Neuronal stem cell (in vitro differentiated cells): ENCODE results near the gene EMB. TPM values are rescaled to one million over a fixed set of nuclear protein-coding genes. Genes with fewer than 3 reads are reported as not detected.
A peak's percentile ranks its signal among the peaks of the same experiment; 100 is the strongest.
"Not testable (repeated sequence)": the region's sequence is repeated elsewhere in the genome, so short reads cannot be mapped to it uniquely, and the experiment has no call there.

Source experiments
- DNase-seq: peaks from one replicate; pipeline ENCODE4 v3.0.0-alpha.2; 2013; ENCODE audit warnings: low spot score
- H2AFZ ChIP-seq: one replicate; pipeline ENCODE4 v1.6.1; 2013; ENCODE audit warnings: mild to moderate bottlenecking, low read length, inconsistent platforms
- H2AK5ac ChIP-seq: 2 replicates; pipeline ENCODE4 v1.6.1; 2013; ENCODE audit warnings: low read depth, mild to moderate bottlenecking, inconsistent platforms, low read length, moderate library complexity, mixed read lengths
- H2BK120ac ChIP-seq: 2 replicates; pipeline ENCODE4 v1.6.1; 2013; ENCODE audit warnings: low read depth, mild to moderate bottlenecking, inconsistent platforms, low read length, moderate library complexity, mixed read lengths
- H2BK12ac ChIP-seq: one replicate; pipeline ENCODE4 v1.6.1; 2013; ENCODE audit warnings: low read length, inconsistent platforms
- H2BK15ac ChIP-seq: 2 replicates; pipeline ENCODE4 v1.6.1; 2013; ENCODE audit warnings: mild to moderate bottlenecking, low read length, inconsistent platforms, mixed read lengths
- H2BK5ac ChIP-seq: one replicate; pipeline ENCODE4 v1.6.1; 2013; ENCODE audit warnings: inconsistent platforms, mild to moderate bottlenecking, low read length, moderate library complexity
- H3K14ac ChIP-seq: one replicate; pipeline ENCODE4 v1.6.1; 2013; ENCODE audit warnings: low read length, inconsistent platforms
- H3K18ac ChIP-seq: 2 replicates; pipeline ENCODE4 v1.6.1; 2013; ENCODE audit warnings: low read length, inconsistent platforms
- H3K23ac ChIP-seq: 2 replicates; pipeline ENCODE4 v1.6.1; 2013; ENCODE audit warnings: low read depth, mild to moderate bottlenecking, mixed read lengths, low read length, inconsistent platforms; ENCODE audit not compliant: poor library complexity
- H3K27ac ChIP-seq: replicated peaks from 3 replicates; pipeline ENCODE4 v1.5.1; 2013; ENCODE audit warnings: low read length, inconsistent platforms
- H3K27me3 ChIP-seq, 3 experiments: 2 replicates each; pipeline ENCODE4 v1.6.1; 2013; ENCODE audit warnings: low read length in 3 of 3, mild to moderate bottlenecking in 2 of 3, inconsistent platforms in 1 of 3, low read depth in 1 of 3, mixed read lengths in 1 of 3, moderate library complexity in 1 of 3; ENCODE audit not compliant: control insufficient read depth in 3 of 3, insufficient read depth in 3 of 3
- H3K36me3 ChIP-seq, 2 donors: replicated peaks in 1 of 2; 2 replicates each; pipeline ENCODE4 v1.6.1; 2013; ENCODE audit warnings: low read length in 2 of 2; ENCODE audit not compliant: control insufficient read depth in 2 of 2, insufficient read depth in 2 of 2
- H3K4ac ChIP-seq: 2 replicates; pipeline ENCODE4 v1.6.1; 2013; ENCODE audit warnings: inconsistent platforms, mild to moderate bottlenecking, low read length, moderate library complexity
- H3K4me1 ChIP-seq, 2 donors: 1 replicate in 1 of 2; 2 replicates in 1 of 2; pipeline ENCODE4 v1.6.1; 2013; ENCODE audit warnings: low read length in 2 of 2, low read depth in 1 of 2; ENCODE audit not compliant: control insufficient read depth in 2 of 2, insufficient read depth in 1 of 2
- H3K4me2 ChIP-seq: one replicate; pipeline ENCODE4 v1.6.1; 2013; ENCODE audit warnings: mild to moderate bottlenecking, low read length, inconsistent platforms; ENCODE audit not compliant: insufficient read depth, poor library complexity, severe bottlenecking
- H3K4me3 ChIP-seq, 2 donors: 2 replicates each; pipeline ENCODE4 v1.5.1; 2013; ENCODE audit warnings: low read length in 2 of 2, mild to moderate bottlenecking in 2 of 2, inconsistent platforms in 1 of 2, moderate library complexity in 1 of 2
- H3K79me1 ChIP-seq: one replicate; pipeline ENCODE4 v1.6.1; 2013; ENCODE audit warnings: low read depth, mild to moderate bottlenecking, inconsistent platforms, low read length, moderate library complexity
- H3K9ac ChIP-seq: one replicate; pipeline ENCODE4 v1.6.1; 2013; ENCODE audit warnings: mild to moderate bottlenecking, low read depth, low read length, inconsistent platforms; ENCODE audit not compliant: poor library complexity
- H3K9me3 ChIP-seq, 2 donors: replicated peaks in 1 of 2; 2 replicates each; pipeline versions ENCODE3 to v1.6.1; 2013; ENCODE audit warnings: low read length in 2 of 2, mild to moderate bottlenecking in 2 of 2, inconsistent platforms in 1 of 2, low read depth in 1 of 2, mixed read lengths in 1 of 2, moderate library complexity in 1 of 2; ENCODE audit not compliant: control insufficient read depth in 2 of 2, insufficient read depth in 1 of 2
- H4K8ac ChIP-seq: one replicate; pipeline ENCODE4 v1.6.1; 2013; ENCODE audit warnings: low read depth, mild to moderate bottlenecking, inconsistent platforms, low read length, moderate library complexity
- H4K91ac ChIP-seq: one replicate; pipeline ENCODE4 v1.6.1; 2013; ENCODE audit warnings: low read length, low read depth, mild to moderate bottlenecking, inconsistent platforms; ENCODE audit not compliant: poor library complexity
- WGBS, 2 donors: extraction: QIAGEN DNeasy Blood & Tissue Kit; methylation state at CpG; one replicate each; pipeline ENCODE4 v1.1.7; 2013; ENCODE audit warnings: missing lambda C conversion rate in 2 of 2, mixed read lengths in 1 of 2; ENCODE audit not compliant: insufficient read length in 2 of 2, insufficient replicate concordance in 1 of 2; ENCODE audit errors: extremely low coverage in 2 of 2; 5-methylcytosine and 5-hydroxymethylcytosine counted together
- polyA plus RNA-seq, 2 experiments: library from polyadenylated mRNA; stranded (reverse); fragments of 200-250 nt; gene quantifications; one replicate each; pipeline ENCODE4 v1.2.3, GENCODE V29; 2013

The EMB gene
- 17.2 TPM for polyA plus RNA-seq (2013, experiment 1 of 2)
- 16.9 TPM for polyA plus RNA-seq (2013, experiment 2 of 2)

GRCh38 chr5:50440651-50441492, at the start of gene EMB:
TSS of gene EMB (minus strand) at chr5:50441288. CDS start at chr5:50441151, 137 bp downstream.
- H3K9me3 ChIP-seq, result no peaks in the 10 kb centered on the region
- peak within 1 kb of the TSS; percentile 98 for H3K18ac ChIP-seq
- peaks cover 0 to 13% (median 0%) of the 10 kb centered on the region in 3 experiments for H3K27me3 ChIP-seq
- peak within 1 kb of the TSS; percentile 73 for H3K23ac ChIP-seq
- H2AK5ac ChIP-seq, result peak within 1 kb of the TSS; percentile 56
- H2BK5ac ChIP-seq, result peak within 1 kb of the TSS; percentile 66
- H3K4me3 ChIP-seq, result peak within 1 kb of the TSS; percentile 51 to 97
- peak within 1 kb of the TSS; percentile 56 for H3K14ac ChIP-seq
- peaks cover 4% of the 10 kb centered on the region for H3K79me1 ChIP-seq
- peak within 1 kb of the TSS; percentile 82 for H4K8ac ChIP-seq
- H3K27ac ChIP-seq, result no peak within 1 kb of the TSS
- peak within 1 kb of the TSS; percentile 58 for H2BK12ac ChIP-seq
- peak; percentile 57 for DNase-seq
- peak within 1 kb of the TSS; percentile 92 for H4K91ac ChIP-seq
- no peak within 1 kb of the TSS for H2BK120ac ChIP-seq
- H3K9ac ChIP-seq, result peak within 1 kb of the TSS; percentile 92
- H3K4me2 ChIP-seq, result peak within 1 kb of the TSS; percentile 78
- no CpG with 5 or more reads among the region's 80 CpGs for WGBS, 2 donors
- H2BK15ac ChIP-seq, result peak within 1 kb of the TSS; percentile 26
- H2AFZ ChIP-seq, result peak within 1 kb of the TSS; percentile 95
- no peaks in the 10 kb centered on the region for H3K4me1 ChIP-seq
- no peaks in the 10 kb centered on the region for H3K36me3 ChIP-seq
- no peak within 1 kb of the TSS for H3K4ac ChIP-seq

- not testable (repeated sequence) for H3K18ac ChIP-seq, H3K9ac ChIP-seq, H3K9me3 ChIP-seq, H2BK12ac ChIP-seq, H3K4me2 ChIP-seq, H2AK5ac ChIP-seq, H2BK15ac ChIP-seq, H4K8ac ChIP-seq, H2BK5ac ChIP-seq, H3K36me3 ChIP-seq, H3K79me1 ChIP-seq, H4K91ac ChIP-seq, H3K4me3 ChIP-seq, H3K4ac ChIP-seq, H3K23ac ChIP-seq, H3K27me3 ChIP-seq, H3K14ac ChIP-seq, DNase-seq, H2BK120ac ChIP-seq, H2AFZ ChIP-seq, H3K27ac ChIP-seq, H3K4me1 ChIP-seq
- no CpG with 5 or more reads among the region's 10 CpGs for WGBS, 2 donors
These were observed 48.4 kb upstream of the EMB start for GRCh38 chr5:50489491-50489890.

- not testable (repeated sequence) for H4K91ac ChIP-seq, H3K14ac ChIP-seq, H3K4me2 ChIP-seq, H2BK5ac ChIP-seq, H3K18ac ChIP-seq, H3K36me3 ChIP-seq, H3K27ac ChIP-seq, H3K4me3 ChIP-seq, H3K4me1 ChIP-seq, H3K27me3 ChIP-seq, H2AFZ ChIP-seq, H3K23ac ChIP-seq, H3K9ac ChIP-seq, H2AK5ac ChIP-seq, H2BK15ac ChIP-seq, DNase-seq, H4K8ac ChIP-seq, H3K79me1 ChIP-seq, H3K4ac ChIP-seq, H2BK120ac ChIP-seq, H2BK12ac ChIP-seq, H3K9me3 ChIP-seq
- whole genome bisulfite sequencing, 2 donors, result no CpG with 5 or more reads among the region's 2 CpGs
These were observed 37.7 kb upstream of the EMB start for GRCh38 chr5:50478790-50479189.

- Histone ChIP-seq H3K79me1 (no peaks in the 10 kb centered on the region), H3K27ac (no peak overlapping the region), H2BK12ac (no peak overlapping the region), H3K23ac (no peak overlapping the region), H3K4ac (no peak overlapping the region), H3K4me1 (no peaks in the 10 kb centered on the region), H2AK5ac (no peak overlapping the region), H4K8ac (no peak overlapping the region), H2BK5ac (no peak overlapping the region), H2BK15ac (no peak overlapping the region), H3K18ac (no peak overlapping the region), H3K36me3 (no peaks in the 10 kb centered on the region), H2AFZ (no peak overlapping the region), H3K4me2 (no peak overlapping the region), H4K91ac (no peak overlapping the region), H3K27me3 (no peaks in the 10 kb centered on the region), H3K9me3 (peaks cover 0 to 2% of the 10 kb centered on the region in 2 donors), H3K9ac (no peak overlapping the region), H3K4me3 (no peak overlapping the region), H3K14ac (no peak overlapping the region), H2BK120ac (no peak overlapping the region)
- no peak for DNase-seq
- no CpG with 5 or more reads among the region's 1 CpG for WGBS, 2 donors
These were observed 35.5 kb upstream of the EMB start for GRCh38 chr5:50476549-50476948.
